Hippocampal formation (tissue), 2 donors: ENCODE data around the gene PROZ.
"Not testable (repeated sequence)": the region's sequence is repeated elsewhere in the genome, so short reads cannot be mapped to it uniquely, and the experiment has no call there.

ENCODE experiments used
- DNase-seq, 2 donors: peaks; one replicate each; lab custom pipeline; 2025; lab: John Stamatoyannopoulos, UW

The PROZ gene

GRCh38 chr13:113155201-113155600 lies 3.2 kb upstream of the PROZ start:
- no peak for DNase-seq

GRCh38 chr13:113155982-113156655 lies 2.3 kb upstream of the PROZ start:
- no peak for DNase-seq

- DNase-seq, result no peak
Observed at GRCh38 chr13:113157206-113157928, 1.1 kb upstream of the PROZ start.

DNA sequence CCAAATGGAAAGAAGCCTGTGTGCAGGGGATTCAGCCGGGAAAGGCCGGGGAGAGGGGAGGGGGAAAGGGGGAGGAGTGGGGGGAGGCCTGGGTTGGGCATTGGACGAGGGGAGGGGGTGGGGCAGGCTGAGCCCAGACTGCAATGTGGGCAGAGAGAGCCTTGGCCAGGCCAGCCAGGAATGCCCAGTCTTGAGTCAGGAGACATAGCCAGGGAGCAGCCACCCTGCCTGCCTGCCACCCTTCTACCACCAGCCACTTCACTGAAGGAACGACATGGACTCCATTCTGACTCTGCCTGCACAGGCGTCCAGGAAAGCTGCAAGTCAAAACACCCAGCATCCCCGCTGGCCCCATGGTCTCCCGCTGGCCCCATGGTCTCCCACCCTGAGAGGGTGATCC lies 498 bp downstream of the PROZ start:
- no peak for DNase-seq

- no peak for DNase-seq
Observed at GRCh38 chr13:113159701-113160100, 1.3 kb downstream of the PROZ start.

DNA sequence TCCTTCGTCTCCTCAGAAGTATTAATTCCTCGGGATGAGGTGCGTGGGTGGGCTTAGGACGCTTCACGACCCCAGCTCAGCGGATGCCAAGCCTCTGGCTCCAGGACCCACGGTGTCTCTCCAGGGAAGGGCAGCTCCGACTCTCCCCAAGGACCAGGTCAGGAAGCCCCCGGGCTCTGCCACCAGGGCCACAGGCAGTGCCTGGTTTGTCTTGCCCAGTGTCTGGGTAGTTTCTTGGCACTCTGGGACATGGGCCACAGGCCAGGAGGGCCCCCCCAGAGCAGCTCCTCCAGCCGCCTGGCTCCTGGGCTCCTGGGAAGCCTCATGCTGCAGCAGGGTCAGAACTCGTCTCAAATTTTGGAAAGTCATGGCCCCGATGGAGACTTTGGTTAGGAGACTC lies 2.5 kb downstream of the PROZ start:
- DNase-seq, result no peak

- DNase-seq, result no peak
Observed at GRCh38 chr13:113161433-113161832, 3.0 kb downstream of the PROZ start.

GRCh38 chr13:113161975-113162374 lies 3.5 kb downstream of the PROZ start:
- DNase-seq, result not testable (repeated sequence)

- no peak for DNase-seq
Observed at GRCh38 chr13:113162783-113163685, 4.6 kb downstream of the PROZ start.

GRCh38 chr13:113164492-113164891 lies 6.0 kb downstream of the PROZ start:
- no peak for DNase-seq

GRCh38 chr13:113166266-113166665 lies 7.8 kb downstream of the PROZ start:
- no peak for DNase-seq

- DNase-seq, result no peak
Observed at GRCh38 chr13:113166681-113167080, 8.2 kb downstream of the PROZ start.

- DNase-seq, result no peak
Observed at GRCh38 chr13:113167155-113167554, 8.7 kb downstream of the PROZ start.

DNA sequence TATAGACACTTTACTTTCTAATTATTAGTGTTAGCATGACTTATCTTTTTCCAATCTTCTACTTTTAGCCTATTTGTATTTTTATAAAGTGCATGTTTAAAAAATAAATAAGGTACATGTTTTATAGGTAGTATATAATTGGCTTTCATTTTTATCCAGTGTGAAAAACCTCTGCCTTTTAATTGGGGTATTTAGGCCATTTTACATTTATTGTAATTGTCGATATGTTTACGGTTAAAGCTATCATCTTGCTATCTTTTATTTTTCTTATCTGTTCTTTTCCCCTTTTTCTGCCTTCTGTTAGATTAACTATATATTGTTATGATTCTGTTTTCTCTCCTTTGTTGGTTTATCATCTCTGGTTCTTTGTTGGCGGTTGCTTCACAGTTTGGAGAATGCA lies 9.1 kb downstream of the PROZ start:
- no peak for DNase-seq

GRCh38 chr13:113168211-113168610 lies 9.8 kb downstream of the PROZ start:
- no peak for DNase-seq

DNA sequence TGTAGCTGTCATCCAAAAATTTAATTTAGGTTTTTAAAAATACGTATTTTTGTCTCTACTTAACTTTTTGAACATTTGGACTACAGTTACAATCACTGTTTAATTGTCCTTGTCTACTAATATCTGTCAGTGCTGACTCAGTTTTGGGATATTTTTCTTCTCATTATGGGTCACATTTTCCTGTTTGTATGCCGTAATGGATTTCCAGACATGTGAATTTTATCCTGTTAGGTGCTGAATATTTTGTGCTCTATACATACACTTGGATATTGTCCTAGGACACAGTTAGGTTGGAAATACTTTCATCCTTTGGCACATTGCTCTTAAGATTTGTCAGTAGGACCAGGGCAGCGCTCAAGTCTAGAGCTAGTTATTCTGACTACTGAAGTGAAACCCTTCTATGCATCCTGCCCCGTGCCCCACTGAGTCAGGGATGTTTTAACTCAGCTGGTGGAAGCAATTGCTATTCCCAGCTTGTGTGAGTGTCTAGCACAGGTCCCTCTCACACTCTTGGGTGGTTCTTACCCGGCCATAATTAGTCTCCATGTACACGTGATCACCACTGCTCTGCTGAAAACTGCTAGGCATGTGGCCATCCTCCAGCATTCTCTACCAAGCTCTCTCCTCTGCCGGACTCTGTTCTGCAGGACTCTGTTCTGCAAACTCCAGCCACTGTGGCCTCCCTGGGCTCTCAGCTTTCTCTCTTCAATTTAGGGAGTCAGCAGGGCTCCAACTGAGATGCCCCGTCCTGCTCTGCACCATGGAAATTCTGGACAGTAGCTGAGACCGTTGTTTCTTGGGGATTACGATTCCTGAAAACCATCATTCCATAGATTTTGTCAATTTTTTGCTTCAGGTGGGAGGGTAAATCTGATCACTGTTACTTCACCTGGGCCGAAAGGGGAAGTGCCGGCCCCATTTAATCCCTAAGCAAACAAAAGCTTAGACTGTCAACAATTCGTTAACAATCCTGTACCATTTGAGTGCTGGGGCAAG lies 11.1 kb downstream of the PROZ start:
- DNase-seq, result no peak

GRCh38 chr13:113170511-113170910 lies 12.1 kb downstream of the PROZ start:
- no peak for DNase-seq

- no peak for DNase-seq
Observed at GRCh38 chr13:113171250-113172125, 13.0 kb downstream of the PROZ start.

DNA sequence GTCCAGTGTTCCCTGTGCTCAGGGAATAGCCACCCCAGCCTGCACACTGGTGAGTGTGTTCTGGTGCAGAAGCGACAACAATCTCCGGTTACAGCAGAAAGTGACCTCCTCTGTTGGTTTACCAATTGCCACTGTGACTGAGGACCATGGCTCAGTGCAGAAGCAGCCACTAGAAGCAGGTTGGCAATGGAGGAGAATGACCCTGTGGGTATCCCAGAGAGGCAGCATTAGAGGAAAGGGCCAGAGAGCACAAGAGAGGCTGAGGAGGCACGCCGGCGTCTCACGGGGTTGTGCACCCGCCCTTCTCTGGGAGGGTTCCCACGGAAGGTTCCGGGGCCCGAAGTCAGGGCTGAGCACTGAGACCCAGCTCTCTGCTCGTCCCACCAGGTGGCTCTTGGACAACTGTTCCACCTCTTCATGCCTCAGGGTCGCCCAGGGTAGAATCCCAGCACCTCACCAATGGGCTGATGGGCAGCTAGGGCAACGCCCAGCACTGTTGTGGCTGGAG lies 14.0 kb downstream of the PROZ start:
- DNase-seq, result no peak

DNA sequence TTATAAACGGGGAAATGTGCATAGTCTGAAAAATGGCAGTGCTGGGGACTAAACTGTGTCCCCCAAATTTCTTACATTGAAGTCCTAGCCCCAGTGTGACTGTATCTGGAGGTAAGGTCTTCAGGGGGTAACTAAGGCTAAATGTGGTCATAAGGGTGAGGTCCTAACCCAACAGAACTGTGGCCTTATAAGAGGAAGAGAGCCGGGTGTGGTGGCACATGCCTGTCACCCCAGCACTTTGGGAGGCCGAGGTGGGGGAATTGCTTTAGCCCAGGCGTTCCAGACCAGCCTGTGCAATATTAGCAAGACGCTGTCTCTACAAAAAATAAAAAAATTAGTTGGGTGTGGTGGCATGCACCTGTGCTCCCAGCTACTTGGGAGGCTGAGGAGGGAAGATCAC lies 17.8 kb downstream of the PROZ start:
- DNase-seq, result no peak
